HFF-Myc (cell line): ENCODE results near the gene MAPK12.
"Not testable (repeated sequence)": the region's sequence is repeated elsewhere in the genome, so short reads cannot be mapped to it uniquely, and the experiment has no call there.

Experiments used
- DNase-seq: peaks from one replicate; pipeline ENCODE4 v3.0.0-alpha.2; 2011; ENCODE audit warnings: low read depth; ENCODE audit errors: extremely low read depth
- H3K4me3 ChIP-seq: replicated peaks from 2 replicates; pipeline ENCODE4 v1.5.1; 2011; ENCODE audit warnings: low read depth, mild to moderate bottlenecking, control low read depth, low read length
- CTCF ChIP-seq: IDR thresholded peaks from 2 replicates; pipeline ENCODE4 v1.5.1; 2012; ENCODE audit warnings: mild to moderate bottlenecking, low read depth, low read length, control low read depth; ENCODE audit errors: missing control alignments

Gene MAPK12

GRCh38 chr22:50209893-50210292 lies 51.6 kb downstream of the MAPK12 start:
- peak; percentile 89 for TF ChIP-seq CTCF

GRCh38 chr22:50208939-50209892 lies 52.3 kb downstream of the MAPK12 start:
- TF ChIP-seq CTCF, result no peak
- no peak for DNase-seq
- no peak overlapping the region for H3K4me3 ChIP-seq

More at GRCh38 chr22:50209893-50210292, 51.6 kb downstream of the MAPK12 start:
- peak; percentile 36 for DNase-seq
- no peak overlapping the region for H3K4me3 ChIP-seq

GRCh38 chr22:50208430-50208938 lies 53.0 kb downstream of the MAPK12 start:
- DNase-seq, result no peak
- no peak overlapping the region for H3K4me3 ChIP-seq
- TF ChIP-seq CTCF, result no peak

- TF ChIP-seq CTCF, result no peak
- H3K4me3 ChIP-seq, result no peak overlapping the region
- no peak for DNase-seq
Observed at GRCh38 chr22:50207383-50208140, 53.9 kb downstream of the MAPK12 start.

GRCh38 chr22:50206599-50206998 lies 54.9 kb downstream of the MAPK12 start:
- peak; percentile 67 for TF ChIP-seq CTCF
- peak; percentile 21 for DNase-seq
- no peak overlapping the region for H3K4me3 ChIP-seq

GRCh38 chr22:50205781-50206569 lies 55.5 kb downstream of the MAPK12 start:
- H3K4me3 ChIP-seq, result no peak overlapping the region
- DNase-seq, result no peak
- TF ChIP-seq CTCF, result no peak

- not testable (repeated sequence) for H3K4me3 ChIP-seq
Observed at GRCh38 chr22:50204998-50205397, 56.5 kb downstream of the MAPK12 start.

More at GRCh38 chr22:50204998-50205397, 56.5 kb downstream of the MAPK12 start:
- DNase-seq, result not testable (repeated sequence)
